ENCODE results near the gene PHACTR1.
"Not testable (repeated sequence)": the region's sequence is repeated elsewhere in the genome, so short reads cannot be mapped to it uniquely, and the experiment has no call there.

Gene PHACTR1

DNA sequence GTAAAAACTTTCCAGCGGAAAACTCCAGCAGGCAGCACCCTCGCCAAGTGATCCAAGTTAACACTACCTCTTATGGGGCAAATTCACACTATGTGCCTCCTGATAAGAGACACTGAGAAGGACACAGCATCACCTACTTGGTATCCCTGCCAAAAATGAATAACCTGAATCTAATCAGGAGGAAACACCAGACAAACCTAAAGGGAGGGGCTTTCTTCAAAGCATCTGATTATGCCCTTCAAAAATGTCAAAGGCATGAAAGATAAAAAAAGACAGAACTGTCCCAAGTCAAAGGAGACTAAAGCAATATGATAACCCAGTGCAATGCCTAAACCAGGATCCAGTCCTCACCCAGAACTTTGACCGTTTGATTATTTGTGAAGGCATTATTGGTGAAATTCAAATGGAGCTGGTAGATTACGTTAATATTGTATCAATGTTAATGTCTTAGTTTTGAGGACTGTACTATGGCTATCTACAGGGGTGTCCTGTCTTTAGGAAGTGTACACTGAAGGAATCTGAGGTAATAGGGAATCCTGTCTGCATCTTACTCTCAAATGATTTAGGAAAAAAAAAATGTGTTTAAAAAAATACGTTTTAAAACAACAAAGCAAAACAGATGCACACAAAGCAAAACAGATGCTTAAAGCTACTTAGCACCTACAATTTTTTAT lies 603.5 kb downstream of the PHACTR1 start:
- DNase-seq, result no peak
- in situ Hi-C loops (cut with MboI; ENCODE audit: low pct_unique_long_range_greater_than_20kb, low sequenced_read_pairs), result no loop called here

DNA sequence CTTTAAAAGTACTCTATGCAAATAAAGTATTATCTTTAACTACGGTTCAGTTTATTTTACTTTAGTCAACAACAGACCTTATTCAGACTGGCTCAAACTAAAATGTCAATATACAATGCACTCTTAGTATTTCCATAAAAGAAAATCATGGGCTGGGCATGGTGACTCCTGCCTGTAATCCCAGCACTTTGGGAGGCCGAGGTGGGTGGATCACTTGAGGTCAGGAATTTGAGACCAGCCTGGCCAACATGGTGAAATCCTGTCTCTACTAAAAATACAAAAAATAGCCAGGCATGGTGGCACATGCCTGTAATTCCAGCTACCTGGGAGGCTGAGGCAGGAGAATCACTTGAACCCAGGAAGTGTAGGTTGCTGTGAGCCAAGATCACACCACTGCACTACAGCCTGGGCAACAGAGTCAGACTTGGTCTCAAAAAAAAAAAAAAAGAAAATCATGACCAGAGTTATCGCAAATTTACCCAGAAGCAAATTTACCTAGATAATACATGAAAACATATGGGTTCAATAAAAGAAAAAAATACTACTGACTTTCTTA lies 609.5 kb downstream of the PHACTR1 start:
- DNase-seq; in situ Hi-C loops (cut with MboI; ENCODE audit: low pct_unique_long_range_greater_than_20kb, low sequenced_read_pairs): not testable (repeated sequence)

DNA sequence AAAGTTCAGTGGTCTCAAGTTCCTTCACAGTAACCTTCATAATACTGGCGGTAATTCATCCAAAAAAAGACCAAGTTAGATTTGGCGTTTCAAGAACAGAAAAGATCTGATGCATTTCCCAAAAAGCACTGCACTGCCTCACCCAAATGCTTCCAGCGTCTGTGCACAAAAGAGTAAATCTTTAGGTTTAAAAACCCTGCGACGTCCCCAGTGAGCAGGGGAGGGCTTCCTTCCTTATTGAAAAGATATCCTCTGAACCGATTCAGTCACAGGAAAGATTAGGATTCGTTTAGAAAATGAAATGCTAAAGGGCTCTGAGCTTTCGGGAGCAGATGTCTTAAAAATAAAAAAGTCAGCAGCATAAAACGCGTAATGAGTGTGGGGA lies 611.1 kb downstream of the PHACTR1 start:
- in situ Hi-C loops (cut with MboI; ENCODE audit: low pct_unique_long_range_greater_than_20kb, low sequenced_read_pairs), result no loop called here
- DNase-seq, result no peak

DNA sequence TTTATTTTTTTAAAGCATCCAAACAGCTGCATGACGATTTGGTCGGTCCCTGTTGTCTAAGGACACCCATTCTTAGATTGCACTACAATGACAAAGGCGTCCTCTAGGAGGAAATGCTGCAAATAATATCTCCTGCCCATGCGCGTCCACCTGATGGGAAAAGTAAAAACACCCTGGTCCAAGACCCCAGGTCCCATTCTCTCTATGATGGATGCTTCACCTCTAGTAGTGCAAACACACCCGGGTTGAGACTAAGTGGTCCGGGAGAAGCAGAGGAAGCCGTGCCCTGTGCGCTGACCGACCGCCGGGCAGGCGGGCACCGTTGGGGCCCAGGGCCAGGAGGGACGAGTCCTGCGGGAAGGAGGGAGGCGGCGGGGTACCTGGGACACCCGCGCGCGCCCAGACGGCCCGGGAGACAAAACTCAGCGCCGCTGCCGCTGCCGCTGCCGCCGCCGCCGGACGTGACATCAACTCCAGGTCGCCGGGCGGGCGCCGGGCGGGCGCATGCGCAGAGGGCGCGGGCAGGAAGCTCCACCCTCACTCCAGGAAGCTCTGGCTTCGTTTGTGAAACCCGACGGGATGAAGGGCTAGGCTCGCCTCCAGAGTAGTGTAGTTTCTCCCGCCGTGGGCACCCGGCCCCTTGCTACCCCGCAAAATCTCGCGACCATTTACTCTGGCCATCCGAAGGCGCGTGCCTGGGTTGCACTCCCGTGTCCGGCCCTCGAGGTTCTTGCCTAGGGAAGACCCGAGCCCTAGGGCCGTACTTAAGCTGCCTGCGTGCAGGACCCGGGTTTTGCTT lies 611.7 kb downstream of the PHACTR1 start, which contains the start of gene TBC1D7:
Gene TBC1D7 (minus strand): TSS at position 462 of the 799 bp plus-strand sequence. CDS start 1,639 bp downstream, outside the sequence.
- peak; percentile 94 for DNase-seq
- in situ Hi-C loops (cut with MboI; ENCODE audit: low pct_unique_long_range_greater_than_20kb, low sequenced_read_pairs), result no loop called here

DNA sequence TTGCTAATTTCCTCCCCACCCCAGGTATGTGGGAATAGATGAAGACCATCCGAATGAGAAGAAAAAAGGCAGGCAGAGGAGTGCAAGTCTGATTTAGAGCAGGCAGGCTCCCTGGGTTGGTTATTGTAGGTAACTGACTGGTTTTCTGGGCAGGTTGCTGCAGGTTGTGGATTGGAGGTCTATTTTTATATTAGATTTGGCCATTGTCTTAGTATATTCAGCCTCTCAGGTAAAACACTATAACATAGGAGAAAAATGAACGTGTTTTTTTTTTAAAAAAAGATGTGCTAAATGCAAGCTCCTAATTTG lies 612.3 kb downstream of the PHACTR1 start:
- no peak for DNase-seq
- in situ Hi-C loops (cut with MboI; ENCODE audit: low pct_unique_long_range_greater_than_20kb, low sequenced_read_pairs), result no loop called here

DNA sequence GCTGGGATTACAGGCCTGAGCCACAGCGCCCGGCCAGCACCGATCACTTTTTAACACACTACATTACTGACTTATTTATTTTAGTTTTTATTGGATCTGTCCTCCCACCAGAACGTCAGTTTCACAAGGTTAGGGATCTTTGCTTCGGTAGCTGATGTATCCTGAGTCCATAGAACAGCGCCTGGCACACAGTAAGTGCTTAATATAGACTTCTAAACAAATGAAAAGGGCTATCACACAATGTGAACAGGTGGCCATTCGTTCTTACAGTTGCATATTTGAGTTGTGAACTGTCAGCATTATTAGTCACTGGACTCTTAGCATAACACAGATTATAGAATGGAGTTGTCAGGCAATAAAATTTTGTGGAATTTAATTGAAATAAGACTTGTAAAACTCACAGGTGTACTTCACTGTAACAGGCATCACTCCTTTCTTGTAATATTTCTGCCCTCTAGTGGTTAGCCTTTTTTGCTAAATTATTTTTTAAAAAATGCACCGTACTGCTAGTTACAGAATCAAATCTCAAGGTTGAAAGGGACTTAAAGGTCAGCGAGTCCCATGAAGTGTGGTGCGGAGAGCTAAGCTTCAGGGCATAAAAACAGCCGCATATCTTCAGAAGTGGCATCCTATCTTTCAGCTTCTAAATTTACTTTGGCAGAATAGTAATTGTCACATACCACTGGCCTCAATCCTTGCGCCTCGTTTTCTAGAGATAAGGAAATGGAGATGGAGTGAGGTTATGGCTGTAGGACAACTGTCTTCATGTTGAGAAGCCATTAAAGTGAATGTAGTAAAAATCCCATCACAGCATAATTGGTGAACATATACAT lies 615.2 kb downstream of the PHACTR1 start:
- in situ Hi-C loops (cut with MboI; ENCODE audit: low pct_unique_long_range_greater_than_20kb, low sequenced_read_pairs), result no loop called here
- DNase-seq, result peak; percentile 74

DNA sequence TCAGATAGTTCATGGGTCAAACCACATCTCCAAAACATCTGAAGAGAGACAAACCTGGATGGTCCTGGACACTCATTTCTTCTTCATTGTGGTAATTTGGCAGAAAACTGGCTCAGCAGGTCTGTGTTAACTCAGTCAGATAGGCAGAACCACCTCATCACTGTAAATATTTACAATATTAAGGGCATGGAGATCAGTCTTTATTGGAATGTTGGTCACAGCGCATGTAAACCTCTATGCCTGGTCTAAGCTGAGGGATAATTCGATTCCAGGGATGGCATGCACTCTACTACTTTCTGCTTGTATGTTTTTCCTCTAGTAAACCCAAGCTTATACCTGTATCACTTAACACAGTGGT lies 615.8 kb downstream of the PHACTR1 start:
- DNase-seq, result no peak
- in situ Hi-C loops (cut with MboI; ENCODE audit: low pct_unique_long_range_greater_than_20kb, low sequenced_read_pairs), result no loop called here

DNA sequence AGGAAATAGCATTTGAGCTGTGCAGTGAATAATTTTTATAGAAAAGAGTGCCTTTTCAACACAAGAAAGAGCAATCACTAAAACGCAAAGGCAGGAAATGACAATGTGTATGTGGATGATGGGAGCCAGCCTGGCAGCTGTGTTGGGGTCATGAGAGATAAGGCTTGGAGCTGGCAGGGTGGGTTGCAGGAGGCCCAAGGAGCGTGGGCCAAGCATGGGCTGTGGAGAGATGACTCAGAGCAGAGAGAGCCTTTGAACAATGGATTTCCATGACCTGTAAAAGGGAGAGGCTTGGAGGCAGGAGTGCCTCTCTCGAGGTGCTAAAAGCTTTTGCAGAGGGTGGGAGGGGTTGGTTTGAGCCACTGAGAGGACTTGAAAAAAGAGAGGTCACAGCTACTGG lies 618.4 kb downstream of the PHACTR1 start:
- in situ Hi-C loops (cut with MboI; ENCODE audit: low pct_unique_long_range_greater_than_20kb, low sequenced_read_pairs), result no loop called here
- no peak for DNase-seq

DNA sequence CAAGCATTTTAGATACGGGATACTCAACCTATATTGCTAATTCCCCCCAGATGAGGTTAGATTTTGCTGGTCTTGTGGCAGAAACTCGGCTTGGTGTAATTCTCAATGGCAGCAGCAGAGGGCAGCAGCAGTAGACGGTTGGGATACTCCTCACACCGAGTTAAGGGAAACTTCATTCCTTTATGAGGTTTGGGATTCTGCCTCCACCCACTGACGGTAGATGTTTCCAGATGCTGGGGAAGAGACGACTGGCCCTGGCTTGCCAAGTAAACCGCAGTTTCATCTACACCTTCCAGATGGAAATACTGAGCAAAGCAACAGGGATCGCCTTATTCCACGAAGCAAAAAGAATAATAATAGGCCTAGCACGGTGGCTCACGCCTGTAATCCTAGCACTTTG lies 620.0 kb downstream of the PHACTR1 start:
- DNase-seq, result peak; percentile 88
- in situ Hi-C loops (cut with MboI; ENCODE audit: low pct_unique_long_range_greater_than_20kb, low sequenced_read_pairs), result no loop called here

DNA sequence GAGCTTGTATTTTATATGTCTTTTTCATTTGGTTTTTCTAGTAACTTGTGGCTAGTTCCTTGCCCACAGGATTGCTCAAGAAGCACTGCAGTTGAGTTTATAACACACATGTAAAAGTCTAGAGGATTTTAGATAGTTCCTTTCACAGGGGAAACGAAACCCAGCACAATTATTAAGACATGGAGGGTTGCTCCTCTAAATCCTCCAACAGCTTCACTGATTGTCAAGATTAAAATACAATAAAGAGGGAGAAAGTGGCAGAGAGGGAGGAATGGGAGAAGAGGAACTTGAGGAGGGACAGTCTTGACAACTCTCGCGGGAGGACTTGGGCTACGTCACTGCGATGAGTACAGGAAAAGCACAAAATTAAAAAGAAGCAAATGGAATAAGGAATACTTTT lies 621.5 kb downstream of the PHACTR1 start:
- peak; percentile 79 for DNase-seq
- in situ Hi-C loops (cut with MboI; ENCODE audit: low pct_unique_long_range_greater_than_20kb, low sequenced_read_pairs), result no loop called here
